KMS-11 (cell line): ENCODE data around the gene DCAF4.
"Not testable (repeated sequence)": the region's sequence is repeated elsewhere in the genome, so short reads cannot be mapped to it uniquely, and the experiment has no call there.

ENCODE experiments used
- H2AFZ ChIP-seq: fragments of 200-600 bp; sonication (generic); 2 replicates; pipeline ENCODE4 v1.6.1; 2016; ENCODE audit warnings: antibody characterized with exemption, mixed run types, low read depth
- H3K27ac ChIP-seq: fragments of 200-600 bp; sonication (generic); 2 replicates; pipeline ENCODE4 v1.6.1; 2016; ENCODE audit warnings: mild to moderate bottlenecking, mixed run types
- H3K27me3 ChIP-seq: fragments of 200-600 bp; sonication (generic); 2 replicates; pipeline ENCODE4 v1.6.1; 2017; ENCODE audit warnings: mild to moderate bottlenecking, low read depth, mixed run types, moderate library complexity; ENCODE audit not compliant: insufficient read depth
- H3K36me3 ChIP-seq: fragments of 200-600 bp; sonication (generic); 2 replicates; pipeline ENCODE4 v1.6.1; 2017; ENCODE audit warnings: mild to moderate bottlenecking, mixed run types; ENCODE audit not compliant: insufficient read depth
- H3K4me1 ChIP-seq: fragments of 200-600 bp; sonication (generic); 2 replicates; pipeline ENCODE4 v1.6.1; 2016; ENCODE audit warnings: mild to moderate bottlenecking, low read depth, mixed run types; ENCODE audit not compliant: poor library complexity, severe bottlenecking
- H3K4me2 ChIP-seq: fragments of 200-600 bp; sonication (generic); 2 replicates; pipeline ENCODE4 v1.7.0; 2016; ENCODE audit warnings: mild to moderate bottlenecking, mixed run types
- H3K4me3 ChIP-seq: fragments of 200-600 bp; sonication (generic); IDR thresholded peaks from 2 replicates; pipeline ENCODE4 v1.6.1; 2017; ENCODE audit warnings: low read depth, low read length, mixed read lengths; ENCODE audit not compliant: insufficient read depth
- H3K79me2 ChIP-seq: fragments of 200-600 bp; sonication (generic); 2 replicates; pipeline ENCODE4 v1.6.1; 2016; ENCODE audit warnings: low read depth, mixed run types; ENCODE audit not compliant: insufficient read depth
- H3K9ac ChIP-seq: fragments of 200-600 bp; sonication (generic); 2 replicates; pipeline ENCODE4 v1.6.1; 2016; ENCODE audit warnings: mild to moderate bottlenecking, mixed run types
- H4K20me1 ChIP-seq: fragments of 200-600 bp; sonication (generic); 2 replicates; pipeline ENCODE4 v1.6.1; 2016; ENCODE audit warnings: mild to moderate bottlenecking, mixed run types; ENCODE audit not compliant: insufficient read depth
- CTCF ChIP-seq: fragments of 200-600 bp; sonication (generic); conservative IDR thresholded peaks from 2 replicates; pipeline ENCODE4 v1.6.1; 2017; ENCODE audit warnings: low read depth, mild to moderate bottlenecking, antibody characterized with exemption, low read length, moderate library complexity, mixed read lengths

DCAF4 gene

GRCh38 chr14:72948481-72949138 is 22.3 kb downstream of the DCAF4 start:
- Histone ChIP-seq H2AFZ (no peak overlapping the region), H3K4me3 (no peak overlapping the region), H3K79me2 (no peaks in the 10 kb centered on the region), H3K27ac (no peak overlapping the region), H3K36me3 (no peaks in the 10 kb centered on the region), H4K20me1 (no peaks in the 10 kb centered on the region), H3K4me2 (no peak overlapping the region), H3K4me1 (peaks cover 55% of the 10 kb centered on the region), H3K9ac (no peak overlapping the region), H3K27me3 (no peaks in the 10 kb centered on the region)
- TF ChIP-seq CTCF: peak; percentile 83

- H3K4me2 ChIP-seq: no peak overlapping the region
- no peak overlapping the region for H3K9ac ChIP-seq
- H3K36me3 ChIP-seq: no peaks in the 10 kb centered on the region
- no peak overlapping the region for H3K27ac ChIP-seq
- H3K79me2 ChIP-seq: no peaks in the 10 kb centered on the region
- no peaks in the 10 kb centered on the region for H4K20me1 ChIP-seq
- TF ChIP-seq CTCF: no peak
- H3K4me3 ChIP-seq: no peak overlapping the region
- H2AFZ ChIP-seq: no peak overlapping the region
- peaks cover 27% of the 10 kb centered on the region for H3K4me1 ChIP-seq
- H3K27me3 ChIP-seq: no peaks in the 10 kb centered on the region
Observed at GRCh38 chr14:72952171-72952570, 25.9 kb downstream of the DCAF4 start.

- not testable (repeated sequence) for H3K4me3 ChIP-seq, H3K36me3 ChIP-seq, H3K79me2 ChIP-seq, H2AFZ ChIP-seq, H3K27me3 ChIP-seq, H4K20me1 ChIP-seq, H3K4me2 ChIP-seq, H3K9ac ChIP-seq, H3K27ac ChIP-seq, H3K4me1 ChIP-seq
Observed at GRCh38 chr14:72956741-72957140, 30.5 kb downstream of the DCAF4 start.

- Histone ChIP-seq H3K27me3 (no peaks in the 10 kb centered on the region), H3K27ac (no peak overlapping the region), H3K9ac (no peak overlapping the region), H2AFZ (no peak overlapping the region), H4K20me1 (no peaks in the 10 kb centered on the region), H3K79me2 (no peaks in the 10 kb centered on the region), H3K4me3 (no peak overlapping the region), H3K36me3 (no peaks in the 10 kb centered on the region), H3K4me1 (peaks cover 11% of the 10 kb centered on the region), H3K4me2 (no peak overlapping the region)
- TF ChIP-seq CTCF: no peak
Observed at GRCh38 chr14:72957213-72957612, 30.9 kb downstream of the DCAF4 start.

- Histone ChIP-seq H3K4me2 (no peak overlapping the region), H3K27ac (no peak overlapping the region), H4K20me1 (no peaks in the 10 kb centered on the region), H3K79me2 (no peaks in the 10 kb centered on the region), H3K9ac (no peak overlapping the region), H3K27me3 (no peaks in the 10 kb centered on the region), H3K4me1 (peaks cover 23% of the 10 kb centered on the region), H2AFZ (no peak overlapping the region), H3K4me3 (no peak overlapping the region), H3K36me3 (no peaks in the 10 kb centered on the region)
- TF ChIP-seq CTCF: no peak
Observed at GRCh38 chr14:72958548-72958947, 32.3 kb downstream of the DCAF4 start.

- not testable (repeated sequence) for H3K27ac ChIP-seq, H3K4me2 ChIP-seq, H4K20me1 ChIP-seq, H3K27me3 ChIP-seq, H3K4me3 ChIP-seq, H3K79me2 ChIP-seq, H3K9ac ChIP-seq, H2AFZ ChIP-seq, H3K36me3 ChIP-seq
- H3K4me1 ChIP-seq: peaks cover 48% of the 10 kb centered on the region
Observed at GRCh38 chr14:72961016-72961415, 34.8 kb downstream of the DCAF4 start.
